ENCODE data around the gene PLCH2.
A peak's percentile ranks its signal among the peaks of the same experiment; 100 is the strongest.

DNA sequence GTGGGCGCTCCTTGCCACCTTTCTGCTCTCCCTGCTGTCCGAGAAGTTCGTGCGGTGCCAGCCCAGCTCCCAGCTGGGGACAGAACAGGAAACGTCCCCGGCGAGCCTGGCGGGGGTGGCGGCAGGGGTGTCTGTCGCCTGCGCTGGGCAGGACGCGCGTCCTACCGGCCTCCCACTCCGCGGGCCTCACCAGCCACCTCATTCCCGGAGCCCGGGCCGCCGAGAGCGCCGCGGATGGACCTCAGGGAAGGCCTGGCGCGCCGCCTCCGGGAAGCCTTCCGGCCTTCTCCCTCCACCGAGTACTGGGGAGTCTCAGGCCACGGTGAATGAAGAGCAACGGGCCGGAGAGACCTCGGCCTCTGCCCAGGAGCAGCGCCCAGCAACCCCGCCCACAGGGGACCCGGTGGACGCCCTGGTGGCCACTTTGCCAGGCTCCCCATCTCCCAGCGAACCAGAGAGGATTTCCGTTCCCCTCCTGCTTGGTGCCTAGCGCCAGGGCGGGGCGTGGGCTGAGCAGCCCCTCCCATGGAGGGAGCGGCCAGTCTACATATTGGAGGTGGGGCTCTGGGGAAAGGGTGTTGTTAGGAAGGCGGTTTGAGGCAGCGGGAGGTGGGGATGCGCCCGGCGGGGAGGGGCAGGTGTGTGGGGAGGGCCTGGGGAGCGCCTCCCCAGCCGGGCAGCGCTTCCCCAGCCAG lies 70.6 kb downstream of the PLCH2 start:
- TF ChIP-seq, protein P1, sequence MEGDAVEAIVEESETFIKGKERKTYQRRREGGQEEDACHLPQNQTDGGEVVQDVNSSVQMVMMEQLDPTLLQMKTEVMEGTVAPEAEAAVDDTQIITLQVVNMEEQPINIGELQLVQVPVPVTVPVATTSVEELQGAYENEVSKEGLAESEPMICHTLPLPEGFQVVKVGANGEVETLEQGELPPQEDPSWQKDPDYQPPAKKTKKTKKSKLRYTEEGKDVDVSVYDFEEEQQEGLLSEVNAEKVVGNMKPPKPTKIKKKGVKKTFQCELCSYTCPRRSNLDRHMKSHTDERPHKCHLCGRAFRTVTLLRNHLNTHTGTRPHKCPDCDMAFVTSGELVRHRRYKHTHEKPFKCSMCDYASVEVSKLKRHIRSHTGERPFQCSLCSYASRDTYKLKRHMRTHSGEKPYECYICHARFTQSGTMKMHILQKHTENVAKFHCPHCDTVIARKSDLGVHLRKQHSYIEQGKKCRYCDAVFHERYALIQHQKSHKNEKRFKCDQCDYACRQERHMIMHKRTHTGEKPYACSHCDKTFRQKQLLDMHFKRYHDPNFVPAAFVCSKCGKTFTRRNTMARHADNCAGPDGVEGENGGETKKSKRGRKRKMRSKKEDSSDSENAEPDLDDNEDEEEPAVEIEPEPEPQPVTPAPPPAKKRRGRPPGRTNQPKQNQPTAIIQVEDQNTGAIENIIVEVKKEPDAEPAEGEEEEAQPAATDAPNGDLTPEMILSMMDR (IDR thresholded peaks at IDR 0.05 in 4 of 5, conservative IDR thresholded peaks at IDR 0.05 in 1 of 5): peak in 2 of 5 experiments; percentile 11 to 19
- peak; percentile 21 to 48 for TF ChIP-seq POLR2A (IDR thresholded peaks at IDR 0.05)
